ENCODE data around the gene ARHGAP15. TPM values are rescaled to one million over a fixed set of nuclear protein-coding genes. Genes with fewer than 3 reads are reported as not detected.

ARHGAP15 gene
- total and polyA plus RNA-seq, 12 donors = 1.3 to 7.7 (median 2.8) TPM

- intact Hi-C loops (cut with DNase I) = no loop called here
- TF ChIP-seq CTCF (IDR thresholded peaks at IDR 0.05) = no peak
Observed at GRCh38 chr2:143571747-143572146, 442.5 kb downstream of the ARHGAP15 start.

GRCh38 chr2:143572421-143572820 lies 443.2 kb downstream of the ARHGAP15 start:
- Histone ChIP-seq H3K27ac (no peak overlapping the region), H3K4me3 (no peak overlapping the region), H3K4me1 (no peaks in the 10 kb centered on the region), H3K27me3 (no peaks in the 10 kb centered on the region), H3K36me3 (no peaks in the 10 kb centered on the region), H3K9me3 (peaks cover 0 to 7% (median 0%) of the 10 kb centered on the region in 11 donors)
- TF ChIP-seq CTCF (IDR thresholded peaks at IDR 0.05) = no peak
- DNase-seq = no peak
- intact Hi-C loops (cut with DNase I) = no loop called here
- WGBS, 2 donors = 90 to 93% methylated on average over 4 of the region's 4 CpGs
- no peak for ATAC-seq

More at GRCh38 chr2:143571747-143572146, 442.5 kb downstream of the ARHGAP15 start:
- H3K4me3 ChIP-seq = no peak overlapping the region
- ATAC-seq (no peak), DNase-seq (no peak)
- H3K27ac ChIP-seq = no peak overlapping the region
- WGBS, 2 donors = 84 to 88% methylated on average over 1 of the region's 1 CpG
- H3K36me3 ChIP-seq = no peaks in the 10 kb centered on the region
- H3K9me3 ChIP-seq = peaks cover 0 to 7% (median 0%) of the 10 kb centered on the region in 11 donors
- H3K27me3 ChIP-seq = no peaks in the 10 kb centered on the region
- H3K4me1 ChIP-seq = no peaks in the 10 kb centered on the region

- Histone ChIP-seq H3K4me1 (no peaks in the 10 kb centered on the region), H3K27ac (no peak overlapping the region), H3K27me3 (no peaks in the 10 kb centered on the region), H3K36me3 (no peaks in the 10 kb centered on the region), H3K9me3 (no peaks in the 10 kb centered on the region), H3K4me3 (no peak overlapping the region)
- intact Hi-C loops (cut with DNase I) = no loop called here
- no peak for TF ChIP-seq CTCF (IDR thresholded peaks at IDR 0.05)
- ATAC-seq = no peak
- no peak for DNase-seq
- WGBS, 2 donors = 41 to 50% methylated on average over 1 of the region's 1 CpG
Observed at GRCh38 chr2:143574069-143574468, 444.9 kb downstream of the ARHGAP15 start.

GRCh38 chr2:143575340-143575739 lies 446.1 kb downstream of the ARHGAP15 start:
- Histone ChIP-seq H3K4me1 (no peaks in the 10 kb centered on the region), H3K36me3 (no peaks in the 10 kb centered on the region), H3K4me3 (no peak overlapping the region), H3K27ac (no peak overlapping the region), H3K27me3 (no peaks in the 10 kb centered on the region), H3K9me3 (no peaks in the 10 kb centered on the region)
- DNase-seq = no peak
- no peak for ATAC-seq
- WGBS, 2 donors = 74 to 79% methylated on average over 3 of the region's 3 CpGs
- intact Hi-C loops (cut with DNase I) = no loop called here
- peak in 2 of 9 donors; percentile 25 to 32 for TF ChIP-seq CTCF (IDR thresholded peaks at IDR 0.05)

All from heart right ventricle (tissue), 16 donors.